SIG-M5 treated with dmso at 0.1 percent for 504 hours (cell line): Measurements from ENCODE around the gene FRMPD4.

Experiments
- DNase-seq: peaks from one replicate; lab custom pipeline; 2025; ENCODE audit not compliant: unreplicated experiment; lab: John Stamatoyannopoulos, UW

FRMPD4 gene

GRCh38 chrX:12423346-12423745 is 285.1 kb downstream of the FRMPD4 start:
- peak; percentile 0 for DNase-seq

- peak; percentile 87 for DNase-seq
These were observed 287.2 kb downstream of the FRMPD4 start for GRCh38 chrX:12425496-12425895.

GRCh38 chrX:12426420-12426819 is 288.1 kb downstream of the FRMPD4 start:
- DNase-seq = no peak

GRCh38 chrX:12434493-12434892 is 296.2 kb downstream of the FRMPD4 start:
- no peak for DNase-seq

- DNase-seq = no peak
These were observed 301.1 kb downstream of the FRMPD4 start for GRCh38 chrX:12439416-12439815.

GRCh38 chrX:12440246-12440645 is 302.0 kb downstream of the FRMPD4 start:
- DNase-seq = no peak

GRCh38 chrX:12441381-12442128 is 303.3 kb downstream of the FRMPD4 start:
- DNase-seq = no peak

GRCh38 chrX:12443534-12444098 is 305.3 kb downstream of the FRMPD4 start:
- DNase-seq = no peak

- peak; percentile 53 for DNase-seq
These were observed 308.2 kb downstream of the FRMPD4 start for GRCh38 chrX:12446342-12447075.

- peak; percentile 23 for DNase-seq
These were observed 309.3 kb downstream of the FRMPD4 start for GRCh38 chrX:12447448-12448064.

- no peak for DNase-seq
These were observed 314.0 kb downstream of the FRMPD4 start for GRCh38 chrX:12452268-12452667.

- DNase-seq = no peak
These were observed 322.7 kb downstream of the FRMPD4 start for GRCh38 chrX:12460929-12461328.

GRCh38 chrX:12463052-12463451 is 324.8 kb downstream of the FRMPD4 start:
- no peak for DNase-seq

GRCh38 chrX:12463873-12464272 is 325.6 kb downstream of the FRMPD4 start:
- DNase-seq = no peak

GRCh38 chrX:12467321-12467720 is 329.0 kb downstream of the FRMPD4 start:
- no peak for DNase-seq

- no peak for DNase-seq
These were observed 331.0 kb downstream of the FRMPD4 start for GRCh38 chrX:12469296-12469695.

GRCh38 chrX:12471061-12471460 is 332.8 kb downstream of the FRMPD4 start:
- DNase-seq = no peak

GRCh38 chrX:12480956-12481355 is 342.7 kb downstream of the FRMPD4 start:
- DNase-seq = no peak

- no peak for DNase-seq
These were observed 349.9 kb downstream of the FRMPD4 start for GRCh38 chrX:12488220-12488619.

GRCh38 chrX:12488771-12489170 is 350.5 kb downstream of the FRMPD4 start:
- no peak for DNase-seq

GRCh38 chrX:12489341-12489740 is 351.1 kb downstream of the FRMPD4 start:
- no peak for DNase-seq
